SK-N-SH treated with all-trans-retinoic acid at 6 μM for 48 hours (cell line): Measurements from ENCODE around the gene CACNA1D.

Source experiments
- ARNTL ChIP-seq: fragments of 450-650 bp; formaldehyde crosslinking; IDR thresholded peaks from 2 replicates; pipeline ENCODE4 v1.5.0; 2020; ENCODE audit warnings: low read depth, mild to moderate bottlenecking, moderate library complexity, borderline replicate concordance
- CREB5 ChIP-seq: fragments of 250-450 bp; sonication (Bioruptor Pico); IDR thresholded peaks from 2 replicates; pipeline ENCODE4 v1.5.1; 2020; ENCODE audit warnings: low read depth, mild to moderate bottlenecking, moderate library complexity
- ESRRG ChIP-seq: fragments of 250-450 bp; sonication (Bioruptor Pico); IDR thresholded peaks from 2 replicates; pipeline ENCODE4 v1.6.1; 2021; ENCODE audit warnings: mild to moderate bottlenecking
- ISL1 ChIP-seq: fragments of 250-450 bp; sonication (Bioruptor Pico); IDR thresholded peaks from 2 replicates; pipeline ENCODE4 v2.1.2; 2022; ENCODE audit warnings: mild to moderate bottlenecking, moderate library complexity
- RARB ChIP-seq: fragments of 250-450 bp; sonication (Bioruptor Pico); IDR thresholded peaks from 2 replicates; pipeline ENCODE4 v1.8.0; 2021; ENCODE audit warnings: mild to moderate bottlenecking, moderate library complexity
- SNAI2 ChIP-seq: fragments of 250-450 bp; sonication (Bioruptor Pico); IDR thresholded peaks from 2 replicates; pipeline ENCODE4 v1.5.0; 2020; ENCODE audit warnings: mild to moderate bottlenecking, moderate library complexity
- TCF4 ChIP-seq: fragments of 250-450 bp; sonication (Bioruptor Pico); IDR thresholded peaks from 2 replicates; pipeline ENCODE4 v1.8.0; 2021; ENCODE audit warnings: mild to moderate bottlenecking, moderate library complexity, borderline replicate concordance
- ZC3H10 ChIP-seq: fragments of 250-450 bp; sonication (Bioruptor Pico); IDR thresholded peaks from 2 replicates; pipeline ENCODE4 v1.5.1; 2021; ENCODE audit warnings: mild to moderate bottlenecking, moderate library complexity
- ZFP3 ChIP-seq: fragments of 250-450 bp; sonication (Bioruptor Pico); IDR thresholded peaks from 2 replicates; pipeline ENCODE4 v1.5.0; 2020; ENCODE audit warnings: mild to moderate bottlenecking, moderate library complexity
- ZFP30 ChIP-seq: fragments of 450-650 bp; formaldehyde crosslinking; IDR thresholded peaks from 2 replicates; pipeline ENCODE4 v1.5.0; 2022; ENCODE audit warnings: mild to moderate bottlenecking, moderate library complexity
- TF ChIP-seq, protein P1 (sequence below): fragments of 250-450 bp; sonication (Bioruptor Pico); IDR thresholded peaks from 2 replicates; pipeline ENCODE4 v1.8.0; 2020; ENCODE audit warnings: mild to moderate bottlenecking, moderate library complexity, borderline replicate concordance

GRCh38 chr3:53805463-53806159 is 311.2 kb downstream of the CACNA1D start:
- TF ChIP-seq ZC3H10 (CRISPR knock-in tag) = no peak
- no peak for TF ChIP-seq ESRRG (CRISPR knock-in tag)
- TF ChIP-seq TCF4 (CRISPR knock-in tag) = no peak
- TF ChIP-seq, protein P1, sequence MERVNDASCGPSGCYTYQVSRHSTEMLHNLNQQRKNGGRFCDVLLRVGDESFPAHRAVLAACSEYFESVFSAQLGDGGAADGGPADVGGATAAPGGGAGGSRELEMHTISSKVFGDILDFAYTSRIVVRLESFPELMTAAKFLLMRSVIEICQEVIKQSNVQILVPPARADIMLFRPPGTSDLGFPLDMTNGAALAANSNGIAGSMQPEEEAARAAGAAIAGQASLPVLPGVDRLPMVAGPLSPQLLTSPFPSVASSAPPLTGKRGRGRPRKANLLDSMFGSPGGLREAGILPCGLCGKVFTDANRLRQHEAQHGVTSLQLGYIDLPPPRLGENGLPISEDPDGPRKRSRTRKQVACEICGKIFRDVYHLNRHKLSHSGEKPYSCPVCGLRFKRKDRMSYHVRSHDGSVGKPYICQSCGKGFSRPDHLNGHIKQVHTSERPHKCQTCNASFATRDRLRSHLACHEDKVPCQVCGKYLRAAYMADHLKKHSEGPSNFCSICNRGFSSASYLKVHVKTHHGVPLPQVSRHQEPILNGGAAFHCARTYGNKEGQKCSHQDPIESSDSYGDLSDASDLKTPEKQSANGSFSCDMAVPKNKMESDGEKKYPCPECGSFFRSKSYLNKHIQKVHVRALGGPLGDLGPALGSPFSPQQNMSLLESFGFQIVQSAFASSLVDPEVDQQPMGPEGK (CRISPR knock-in tag) = no peak
- TF ChIP-seq ZFP3 (CRISPR knock-in tag) = no peak
- TF ChIP-seq ISL1 (CRISPR knock-in tag) = no peak
- no peak for TF ChIP-seq CREB5 (CRISPR knock-in tag)
- no peak for TF ChIP-seq ZFP30 (CRISPR knock-in tag)
- no peak for TF ChIP-seq ARNTL (CRISPR knock-in tag)
- no peak for TF ChIP-seq RARB (CRISPR knock-in tag)
- no peak for TF ChIP-seq SNAI2 (CRISPR knock-in tag)
